Neural progenitor cell (in vitro differentiated cells): Measurements from ENCODE around the gene MOGAT1. TPM values are rescaled to one million over a fixed set of nuclear protein-coding genes. Genes with fewer than 3 reads are reported as not detected.

Source experiments
- DNase-seq: peaks from one replicate; pipeline ENCODE4 v3.0.0-alpha.2; 2016; ENCODE audit warnings: low spot score
- H2AFZ ChIP-seq: fragments of 200-600 bp; sonication (generic); replicated peaks from 2 replicates; pipeline ENCODE4 v1.6.1; 2016; ENCODE audit warnings: antibody characterized with exemption
- H3F3A ChIP-seq: fragments of 200-600 bp; sonication (generic); 2 replicates; pipeline ENCODE4 v1.6.1; 2016; ENCODE audit warnings: antibody characterized with exemption, low read depth
- H3K27ac ChIP-seq: fragments of 200-600 bp; sonication (generic); 2 replicates; pipeline ENCODE4 v1.5.1; 2016; ENCODE audit warnings: mild to moderate bottlenecking
- H3K27me3 ChIP-seq: fragments of 200-600 bp; sonication (generic); 2 replicates; pipeline ENCODE4 v1.6.1; 2016; ENCODE audit warnings: mild to moderate bottlenecking, moderate library complexity
- H3K36me3 ChIP-seq: fragments of 200-600 bp; sonication (generic); 2 replicates; pipeline ENCODE4 v1.5.1; 2016
- H3K4me1 ChIP-seq: fragments of 200-600 bp; sonication (generic); 2 replicates; pipeline ENCODE4 v1.6.1; 2016; ENCODE audit warnings: mixed run types
- H3K4me2 ChIP-seq: fragments of 200-600 bp; sonication (generic); 2 replicates; pipeline ENCODE4 v1.6.1; 2016
- H3K4me3 ChIP-seq: fragments of 200-600 bp; sonication (generic); 2 replicates; pipeline ENCODE4 v1.5.1; 2016
- H3K79me2 ChIP-seq: fragments of 200-600 bp; sonication (generic); 2 replicates; pipeline ENCODE4 v1.6.1; 2016; ENCODE audit warnings: low read depth
- H3K9ac ChIP-seq: fragments of 200-600 bp; sonication (generic); 2 replicates; pipeline ENCODE4 v1.6.1; 2016
- H3K9me3 ChIP-seq: fragments of 200-600 bp; sonication (generic); 2 replicates; pipeline ENCODE4 v1.5.1; 2016; ENCODE audit warnings: low read depth
- H4K20me1 ChIP-seq: fragments of 200-600 bp; sonication (generic); 2 replicates; pipeline ENCODE4 v1.6.1; 2016; ENCODE audit warnings: low read depth
- H3K27ac Mint-ChIP-seq: 3 replicates; pipeline ENCODE4 v1.8.0; 2021; ENCODE audit warnings: mixed read lengths
- H3K27me3 Mint-ChIP-seq: 2 replicates; pipeline ENCODE4 v1.8.0; 2022; ENCODE audit warnings: low read depth, mild to moderate bottlenecking, inconsistent platforms, moderate library complexity, mixed read lengths; ENCODE audit not compliant: insufficient read depth
- H3K36me3 Mint-ChIP-seq: 3 replicates; pipeline ENCODE4 v1.8.0; 2021; ENCODE audit warnings: mixed read lengths
- H3K4me1 Mint-ChIP-seq: 3 replicates; pipeline ENCODE4 v1.8.0; 2021; ENCODE audit warnings: mixed read lengths
- H3K4me3 Mint-ChIP-seq: 3 replicates; pipeline ENCODE4 v1.8.0; 2021; ENCODE audit warnings: mild to moderate bottlenecking, moderate library complexity, mixed read lengths
- H3K9me3 Mint-ChIP-seq: 3 replicates; pipeline ENCODE4 v1.8.0; 2020; ENCODE audit warnings: mixed read lengths
- EZH2 ChIP-seq: fragments of 200-600 bp; sonication (generic); IDR thresholded peaks from 2 replicates; pipeline ENCODE4 v1.6.1; 2017; ENCODE audit warnings: antibody characterized with exemption, mild to moderate bottlenecking, moderate library complexity
- EZH2phosphoT487 ChIP-seq: fragments of 200-600 bp; sonication (generic); IDR thresholded peaks from 2 replicates; pipeline ENCODE4 v1.6.1; 2017; ENCODE audit warnings: antibody characterized with exemption
- total RNA-seq: library from RNA; depleted of rRNA; stranded (reverse); fragments of >200 nt; gene quantifications from 2 replicates; pipeline ENCODE4 v1.2.3, GENCODE V29; 2015; ENCODE audit warnings: low replicate concordance
- TF ChIP-seq, protein P1 (sequence below): fragments of 200-600 bp; sonication (generic); IDR thresholded peaks from 2 replicates; pipeline ENCODE4 v1.5.1; 2017; ENCODE audit warnings: antibody characterized with exemption, mild to moderate bottlenecking

Gene MOGAT1
- total RNA-seq, 1 donor from 2014 or later: 2.0 TPM

DNA sequence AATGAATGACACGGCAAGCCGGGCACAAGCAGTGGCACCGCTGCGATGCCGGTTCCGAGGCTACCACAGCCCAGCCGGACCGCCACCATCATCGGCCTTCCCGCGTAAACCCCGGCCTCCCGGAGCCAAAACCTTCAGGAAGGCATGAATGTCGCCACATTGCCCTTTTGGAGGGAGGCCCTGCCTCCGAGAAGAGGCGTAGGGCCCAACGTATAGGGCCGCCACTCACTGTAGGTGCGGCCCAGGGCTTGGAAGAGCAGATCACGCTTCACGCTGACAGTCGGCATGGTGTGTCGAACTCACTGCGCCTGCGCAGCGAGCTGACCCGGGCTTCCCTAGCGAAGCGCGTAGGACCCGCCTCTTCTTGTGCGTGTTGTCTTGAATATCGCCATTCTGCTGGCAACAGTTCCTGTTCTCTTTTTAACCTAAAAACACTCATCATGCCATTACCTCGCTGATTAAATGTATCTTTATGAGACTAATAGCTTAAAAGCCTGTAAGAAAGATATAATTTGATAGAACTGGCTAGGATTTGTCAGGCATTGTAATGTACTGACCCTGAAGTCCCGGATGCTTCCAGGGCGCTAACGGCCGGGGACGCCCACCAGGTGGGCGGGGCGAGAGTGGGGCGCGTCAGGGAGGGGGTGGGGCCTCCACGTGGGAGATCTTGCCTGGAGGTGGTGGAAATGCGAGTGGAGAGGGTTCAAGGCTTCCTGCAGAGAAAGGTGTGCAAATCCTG lies 15.5 kb upstream of the MOGAT1 start, which contains the start of gene FARSB:
Gene FARSB (minus strand): TSS at position 306 of the 739 bp plus-strand sequence. CDS start 19 bp downstream, at position 287.
- no peaks in the 10 kb centered on the region for H3K9me3 ChIP-seq
- peak within 1 kb of the TSS; percentile 91 for H3K4me3 ChIP-seq
- Mint-ChIP-seq H3K4me3 (peak within 1 kb of the TSS; percentile 99), H3K36me3 (no peaks in the 10 kb centered on the region), H3K27me3 (no peaks in the 10 kb centered on the region), H3K9me3 (no peaks in the 10 kb centered on the region), H3K27ac (peak within 1 kb of the TSS; percentile 100), H3K4me1 (peaks cover 18% of the 10 kb centered on the region)
- H3K9ac ChIP-seq: peak within 1 kb of the TSS; percentile 100
- TF ChIP-seq EZH2: no peak
- TF ChIP-seq EZH2phosphoT487: no peak
- TF ChIP-seq, protein P1, sequence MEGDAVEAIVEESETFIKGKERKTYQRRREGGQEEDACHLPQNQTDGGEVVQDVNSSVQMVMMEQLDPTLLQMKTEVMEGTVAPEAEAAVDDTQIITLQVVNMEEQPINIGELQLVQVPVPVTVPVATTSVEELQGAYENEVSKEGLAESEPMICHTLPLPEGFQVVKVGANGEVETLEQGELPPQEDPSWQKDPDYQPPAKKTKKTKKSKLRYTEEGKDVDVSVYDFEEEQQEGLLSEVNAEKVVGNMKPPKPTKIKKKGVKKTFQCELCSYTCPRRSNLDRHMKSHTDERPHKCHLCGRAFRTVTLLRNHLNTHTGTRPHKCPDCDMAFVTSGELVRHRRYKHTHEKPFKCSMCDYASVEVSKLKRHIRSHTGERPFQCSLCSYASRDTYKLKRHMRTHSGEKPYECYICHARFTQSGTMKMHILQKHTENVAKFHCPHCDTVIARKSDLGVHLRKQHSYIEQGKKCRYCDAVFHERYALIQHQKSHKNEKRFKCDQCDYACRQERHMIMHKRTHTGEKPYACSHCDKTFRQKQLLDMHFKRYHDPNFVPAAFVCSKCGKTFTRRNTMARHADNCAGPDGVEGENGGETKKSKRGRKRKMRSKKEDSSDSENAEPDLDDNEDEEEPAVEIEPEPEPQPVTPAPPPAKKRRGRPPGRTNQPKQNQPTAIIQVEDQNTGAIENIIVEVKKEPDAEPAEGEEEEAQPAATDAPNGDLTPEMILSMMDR: no peak
- peak; percentile 99 for DNase-seq
- peaks cover 5% of the 10 kb centered on the region for H3F3A ChIP-seq
- peak within 1 kb of the TSS; percentile 100 for H2AFZ ChIP-seq
- H3K27ac ChIP-seq: peak within 1 kb of the TSS; percentile 99
- H4K20me1 ChIP-seq: peaks cover 11% of the 10 kb centered on the region
- peaks cover 8% of the 10 kb centered on the region for H3K4me1 ChIP-seq
- no peaks in the 10 kb centered on the region for H3K36me3 ChIP-seq
- H3K79me2 ChIP-seq: peaks cover 62% of the 10 kb centered on the region
- H3K4me2 ChIP-seq: peak within 1 kb of the TSS; percentile 93
- no peaks in the 10 kb centered on the region for H3K27me3 ChIP-seq

DNA sequence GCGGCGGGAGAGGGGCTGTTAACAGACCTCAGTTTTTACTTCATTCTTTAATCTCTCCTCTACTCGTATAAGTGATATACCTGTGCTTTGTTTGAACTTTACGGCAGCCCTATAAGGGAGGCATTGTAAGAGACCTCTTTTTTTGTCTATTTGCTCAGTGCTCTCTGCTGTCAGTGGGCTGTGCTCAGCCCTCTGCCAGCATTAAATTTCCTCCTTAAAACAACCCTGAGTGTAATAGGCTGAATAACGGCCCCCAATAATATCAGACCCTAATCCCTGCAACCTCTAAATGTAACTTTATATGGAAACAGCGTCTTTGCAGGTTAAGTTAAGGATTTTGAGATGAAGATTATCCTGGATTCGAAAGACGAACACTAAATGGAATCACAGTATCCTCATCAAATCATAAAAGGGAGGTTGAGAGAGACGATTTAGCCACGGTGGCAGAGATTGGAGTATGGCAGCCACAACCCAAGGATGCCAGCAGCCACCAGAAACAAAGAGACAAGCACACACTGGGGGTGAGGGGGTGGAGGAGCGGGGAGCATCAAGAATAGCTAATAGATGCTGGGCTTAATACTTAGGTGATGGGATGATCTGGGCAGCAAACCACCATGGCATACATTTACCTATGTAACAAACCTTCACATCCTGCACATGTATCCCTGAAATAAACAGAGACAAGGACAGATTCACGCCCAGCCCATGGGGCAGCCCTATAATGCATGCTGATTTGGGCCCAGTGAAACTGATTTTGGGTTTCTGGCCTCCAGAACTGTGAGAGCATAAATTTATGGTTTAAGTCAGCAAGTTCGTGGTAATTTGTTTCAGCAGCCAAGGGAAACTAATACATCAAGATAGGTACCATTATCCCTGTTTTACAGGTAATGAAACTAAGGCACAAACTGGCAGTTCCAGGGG lies 14.7 kb upstream of the MOGAT1 start:
- Histone ChIP-seq H3K4me3 (peak overlapping the region; percentile 91), H2AFZ (peak overlapping the region; percentile 100), H3K9me3 (no peaks in the 10 kb centered on the region), H4K20me1 (peaks cover 10% of the 10 kb centered on the region), H3K27me3 (no peaks in the 10 kb centered on the region), H3K36me3 (no peaks in the 10 kb centered on the region), H3K27ac (no peak overlapping the region), H3K4me1 (peaks cover 8% of the 10 kb centered on the region), H3K4me2 (peak overlapping the region; percentile 93), H3K9ac (peak overlapping the region; percentile 100), H3F3A (peaks cover 5% of the 10 kb centered on the region), H3K79me2 (peaks cover 53% of the 10 kb centered on the region)
- no peaks in the 10 kb centered on the region for H3K9me3 Mint-ChIP-seq
- H3K27me3 Mint-ChIP-seq: no peaks in the 10 kb centered on the region
- peak; percentile 18 for DNase-seq
- H3K4me1 Mint-ChIP-seq: peaks cover 18% of the 10 kb centered on the region
- H3K27ac Mint-ChIP-seq: peak overlapping the region; percentile 100
- TF ChIP-seq EZH2 (no peak), EZH2phosphoT487 (no peak)
- TF ChIP-seq, protein P1: no peak
- H3K4me3 Mint-ChIP-seq: peak overlapping the region; percentile 99
- H3K36me3 Mint-ChIP-seq: no peaks in the 10 kb centered on the region

DNA sequence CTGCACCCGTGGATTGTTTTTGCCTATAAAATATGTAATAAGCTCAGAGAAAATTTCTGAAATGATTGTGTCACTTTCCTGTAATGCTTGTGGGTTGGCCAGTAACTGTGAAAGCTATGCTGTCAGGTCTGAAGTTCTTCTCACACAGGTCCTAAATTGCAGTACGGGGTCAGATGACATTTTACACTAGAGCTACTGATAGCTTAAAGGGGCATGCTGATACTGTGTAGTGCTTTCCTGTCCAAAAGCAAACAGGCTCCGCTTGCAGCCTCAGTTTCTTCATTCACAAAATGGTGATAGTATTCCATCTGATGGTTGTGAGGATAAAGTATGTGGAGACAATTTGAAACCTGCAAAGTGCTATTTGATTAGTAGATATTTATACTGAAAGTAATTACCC lies 8.0 kb upstream of the MOGAT1 start:
- Histone ChIP-seq H3K9me3 (no peaks in the 10 kb centered on the region), H4K20me1 (no peaks in the 10 kb centered on the region), H3K36me3 (no peaks in the 10 kb centered on the region), H3K9ac (no peak overlapping the region), H2AFZ (no peak overlapping the region), H3K4me3 (no peak overlapping the region), H3K4me1 (no peaks in the 10 kb centered on the region), H3K4me2 (no peak overlapping the region), H3F3A (no peaks in the 10 kb centered on the region), H3K27ac (no peak overlapping the region), H3K79me2 (no peaks in the 10 kb centered on the region), H3K27me3 (peaks cover 4% of the 10 kb centered on the region)
- Mint-ChIP-seq H3K9me3 (no peaks in the 10 kb centered on the region), H3K4me3 (no peak overlapping the region), H3K27me3 (no peaks in the 10 kb centered on the region), H3K4me1 (peaks cover 8% of the 10 kb centered on the region), H3K36me3 (no peaks in the 10 kb centered on the region), H3K27ac (no peak overlapping the region)
- TF ChIP-seq EZH2: no peak
- TF ChIP-seq, protein P1: no peak
- TF ChIP-seq EZH2phosphoT487: no peak
- no peak for DNase-seq
